SK-N-MC (cell line): ENCODE data around the gene EML2.

Source experiments
- EZH2 ChIP-seq: fragments of 200-600 bp; sonication (generic); IDR thresholded peaks from one replicate; pipeline ENCODE4 v1.6.1; 2017; ENCODE audit warnings: antibody characterized with exemption
- FOXP2 ChIP-seq: optimal IDR thresholded peaks from 2 replicates; pipeline ENCODE3; 2011; ENCODE audit warnings: mild to moderate bottlenecking, moderate library complexity; ENCODE audit not compliant: insufficient read depth; ENCODE audit errors: extremely low read length, control extremely low read depth
- POLR2AphosphoS5 ChIP-seq: IDR thresholded peaks from 2 replicates; pipeline ENCODE4 v1.6.1; 2012; ENCODE audit warnings: mild to moderate bottlenecking, low read depth, low read length, borderline replicate concordance

DNA sequence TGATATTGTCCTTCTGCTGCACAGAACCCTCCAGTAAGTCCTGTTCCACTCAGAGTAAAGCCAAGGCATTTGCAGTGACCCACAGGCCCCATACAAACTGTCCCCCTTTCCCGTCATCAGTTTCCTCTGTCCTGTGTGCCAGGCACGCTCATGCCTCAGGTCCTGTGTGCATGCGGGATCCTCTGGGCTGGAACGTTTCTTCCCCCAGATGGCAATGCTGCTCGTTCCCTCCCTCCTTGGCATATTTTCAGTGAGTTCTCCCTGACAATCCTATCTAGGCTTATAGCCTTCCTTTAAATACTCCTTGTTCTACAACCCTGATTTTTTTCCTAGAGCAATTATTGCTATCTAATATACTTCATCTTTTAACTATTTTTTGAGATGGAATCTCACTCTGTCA, 60.3 kb downstream of the EML2 start:
- no peak for TF ChIP-seq POLR2AphosphoS5
- no peak for TF ChIP-seq EZH2
- no peak for TF ChIP-seq FOXP2
